ENCODE measurements around the gene TWIST2. TPM values are rescaled to one million over a fixed set of nuclear protein-coding genes. Genes with fewer than 3 reads are reported as not detected.

Gene TWIST2
- total RNA-seq, 1 donor from 2014 or later = 1.9 TPM

DNA sequence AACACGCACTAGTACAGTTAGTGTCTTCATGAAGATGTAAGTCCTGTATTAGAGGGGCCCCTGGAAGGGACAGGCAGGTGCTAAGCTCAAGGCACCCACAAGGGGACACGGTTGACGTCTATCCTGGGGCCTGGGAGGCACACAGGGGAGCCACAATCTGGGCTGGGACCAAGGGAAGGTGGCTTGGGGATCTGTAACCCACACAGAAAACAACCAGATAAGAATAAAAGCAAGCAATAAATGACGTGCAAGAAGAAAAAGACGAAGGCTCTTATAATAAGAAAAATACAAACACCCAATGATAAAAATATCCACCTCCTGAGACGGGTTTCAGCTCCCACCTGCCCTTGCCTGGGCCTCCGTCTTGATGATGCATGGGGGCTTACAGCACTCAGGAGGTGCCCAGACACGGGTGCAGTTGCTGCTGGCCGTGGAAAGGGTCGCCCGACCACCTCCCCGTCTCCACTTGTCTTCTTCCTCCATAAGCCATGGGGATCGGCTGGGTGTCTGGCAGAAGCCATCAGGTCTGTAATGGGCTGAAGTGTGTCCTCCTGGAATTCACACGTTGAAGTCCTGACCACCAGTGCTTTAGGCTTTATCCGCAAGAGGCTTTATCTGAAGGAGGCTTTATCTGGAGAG, 73.9 kb downstream of the TWIST2 start:
- ATAC-seq (ENCODE audit: poor library complexity) (no peak), DNase-seq (no peak)
- intact Hi-C loops (cut with DNase I) = no loop called here

DNA sequence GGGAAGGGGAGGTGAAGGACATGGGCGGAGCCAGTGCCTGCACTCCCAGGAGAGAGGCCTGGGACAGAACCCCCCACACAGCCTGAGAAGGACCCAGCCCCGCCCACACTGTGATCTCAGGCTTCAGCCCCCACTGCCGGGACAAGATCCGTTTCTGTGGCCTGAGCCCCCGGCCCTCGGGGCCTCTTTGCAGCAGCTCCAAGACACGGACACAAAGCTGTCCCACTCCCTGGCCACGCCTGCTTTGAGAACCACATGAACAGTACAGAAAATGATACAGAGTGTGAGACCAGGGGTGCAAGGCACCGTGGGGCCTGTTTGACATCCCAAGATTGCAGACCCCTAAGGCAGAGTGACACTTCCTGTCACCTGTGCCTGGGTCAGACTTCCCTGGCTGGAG, 74.5 kb downstream of the TWIST2 start:
- DNase-seq = no peak
- ATAC-seq (ENCODE audit: poor library complexity) = no peak
- intact Hi-C loops (cut with DNase I) = no loop called here

DNA sequence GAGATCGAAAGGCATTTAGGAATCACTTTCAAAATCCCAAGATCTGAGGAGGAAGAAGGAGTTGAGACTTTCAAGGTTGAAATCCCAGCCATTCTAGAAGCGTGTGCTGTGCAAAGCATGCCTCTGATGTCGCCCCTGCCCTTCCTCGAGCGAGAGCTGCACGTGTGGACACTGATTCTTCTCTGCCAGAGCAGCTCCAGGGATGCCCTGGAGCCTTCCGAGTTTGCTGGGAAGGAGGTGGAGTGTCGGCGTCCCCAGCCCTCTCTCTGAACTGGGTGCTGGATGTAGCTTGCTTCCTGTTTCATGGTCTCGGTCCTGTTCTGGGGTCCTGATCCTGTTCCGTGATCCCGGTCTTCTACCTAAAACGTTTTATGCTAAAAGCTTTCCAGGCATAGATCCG, 76.1 kb downstream of the TWIST2 start:
- ATAC-seq (ENCODE audit: poor library complexity) = no peak
- intact Hi-C loops (cut with DNase I) = no loop called here
- DNase-seq = no peak

DNA sequence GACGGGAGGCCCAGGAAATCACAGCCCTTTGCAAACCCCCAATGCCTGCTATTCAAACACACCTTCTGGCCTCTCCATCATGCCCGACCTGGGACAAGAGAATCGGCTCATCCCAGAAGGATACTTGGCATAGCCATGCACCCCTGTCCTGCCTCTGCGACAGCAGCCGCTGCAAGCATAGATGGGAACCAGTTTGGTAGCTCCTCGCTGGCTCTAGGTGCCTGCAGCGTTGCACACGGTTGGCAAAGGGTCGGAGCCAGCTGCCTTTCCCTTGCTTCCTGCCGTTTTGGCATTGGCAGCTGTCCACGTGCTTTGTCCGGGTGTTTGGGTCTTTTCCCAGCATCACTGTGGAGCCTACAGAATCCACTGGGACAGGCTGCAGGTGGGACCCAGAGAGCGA, 76.9 kb downstream of the TWIST2 start:
- intact Hi-C loops (cut with DNase I) = no loop called here
- no peak for DNase-seq
- no peak for ATAC-seq (ENCODE audit: poor library complexity)

DNA sequence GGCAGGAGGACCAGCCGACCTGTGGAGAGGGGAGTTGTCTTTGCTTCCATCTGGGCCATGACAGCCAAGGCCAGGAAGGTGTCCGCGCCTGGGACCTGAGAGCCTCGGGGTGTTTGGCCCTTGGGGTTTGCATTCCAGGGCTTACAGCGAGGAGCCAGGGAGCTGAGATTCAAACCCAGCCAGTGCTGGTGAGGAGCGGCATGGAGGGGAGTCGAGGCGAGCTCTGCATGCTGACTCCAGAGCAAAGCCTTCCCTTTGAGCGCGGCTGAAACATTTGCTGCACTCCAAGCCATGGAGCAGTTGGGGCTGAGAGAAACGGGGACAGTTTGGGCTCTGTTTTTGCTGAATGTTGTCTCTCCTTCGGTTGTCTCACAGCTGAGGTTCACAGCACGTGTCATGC, 77.4 kb downstream of the TWIST2 start:
- intact Hi-C loops (cut with DNase I) = no loop called here
- DNase-seq (no peak), ATAC-seq (ENCODE audit: poor library complexity) (no peak)

DNA sequence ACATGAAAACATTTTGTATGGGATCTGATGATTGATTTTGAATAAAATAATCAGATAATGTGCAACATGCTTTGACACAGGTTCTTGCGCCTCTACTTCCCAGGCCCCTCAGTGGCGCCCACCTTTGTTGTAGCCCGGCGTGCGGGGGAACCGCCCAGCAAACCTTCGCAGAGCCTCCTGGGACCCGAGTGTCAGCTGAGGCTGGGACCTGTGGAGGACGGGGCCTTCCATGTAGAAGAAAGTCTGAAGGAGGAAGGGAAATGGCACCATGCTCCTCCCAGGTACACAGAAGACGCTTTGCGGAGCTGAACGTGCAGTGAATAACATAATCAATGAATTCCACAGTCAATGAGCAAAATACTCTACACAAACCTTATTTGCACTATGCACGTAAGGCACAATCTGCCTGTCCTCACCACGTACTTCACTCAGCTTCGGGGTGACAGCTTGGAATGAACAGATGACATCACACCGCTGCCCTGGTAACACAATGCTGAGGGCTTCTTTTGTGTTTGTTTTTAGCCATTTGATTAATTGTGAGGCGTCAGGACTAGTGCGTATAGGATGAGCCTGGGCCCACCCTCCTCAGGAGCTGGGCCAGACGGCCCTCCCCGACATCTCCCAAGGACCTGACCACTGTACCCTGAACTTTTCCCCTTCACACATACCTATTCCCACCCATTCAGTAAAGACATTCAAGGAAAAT, 78.1 kb downstream of the TWIST2 start:
- no peak for DNase-seq
- intact Hi-C loops (cut with DNase I) = no loop called here
- no peak for ATAC-seq (ENCODE audit: poor library complexity)

DNA sequence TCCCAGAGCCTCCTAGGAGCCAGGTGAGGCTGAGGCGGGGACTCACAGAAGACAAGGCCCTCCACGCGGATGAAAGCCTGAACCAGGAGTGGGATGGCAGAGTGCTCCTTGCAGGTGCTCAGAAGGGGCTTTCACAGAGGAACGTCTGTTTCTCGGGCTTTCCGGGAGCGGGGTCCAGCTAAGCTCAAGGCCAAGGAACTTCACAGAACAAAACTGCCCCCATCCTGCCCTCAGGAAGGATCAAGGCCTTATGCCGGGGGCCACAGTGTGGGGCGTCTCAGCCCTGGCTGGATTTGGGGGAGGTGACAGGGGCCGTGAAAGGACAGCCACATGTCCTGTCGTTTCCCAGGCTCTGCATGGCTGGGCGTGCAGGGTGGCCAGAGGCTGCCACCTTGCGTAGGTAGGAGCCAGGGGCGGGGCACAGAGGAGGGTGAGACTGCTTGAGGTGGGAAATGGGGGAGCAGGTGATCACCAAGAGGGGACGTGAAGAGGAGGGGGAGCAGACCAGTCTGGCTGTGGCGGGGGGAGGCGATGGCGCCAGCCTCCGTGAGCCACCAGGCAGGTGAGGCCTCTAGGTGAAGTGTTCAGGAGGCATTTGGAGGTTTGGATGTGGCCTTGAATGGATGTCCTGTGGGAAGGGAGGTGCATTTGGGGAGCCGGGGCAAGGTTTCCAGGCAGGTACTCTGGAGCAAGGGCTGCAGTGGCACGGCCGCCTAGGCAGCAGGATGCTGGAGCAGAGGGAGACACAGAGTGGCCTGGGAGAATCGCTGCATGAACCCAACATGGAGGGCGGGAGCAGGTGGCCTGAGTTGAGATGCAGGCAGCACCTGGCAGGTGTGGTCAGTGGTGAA, 79.1 kb downstream of the TWIST2 start:
- intact Hi-C loops (cut with DNase I) = no loop called here
- ATAC-seq (ENCODE audit: poor library complexity) (no peak), DNase-seq (no peak)

DNA sequence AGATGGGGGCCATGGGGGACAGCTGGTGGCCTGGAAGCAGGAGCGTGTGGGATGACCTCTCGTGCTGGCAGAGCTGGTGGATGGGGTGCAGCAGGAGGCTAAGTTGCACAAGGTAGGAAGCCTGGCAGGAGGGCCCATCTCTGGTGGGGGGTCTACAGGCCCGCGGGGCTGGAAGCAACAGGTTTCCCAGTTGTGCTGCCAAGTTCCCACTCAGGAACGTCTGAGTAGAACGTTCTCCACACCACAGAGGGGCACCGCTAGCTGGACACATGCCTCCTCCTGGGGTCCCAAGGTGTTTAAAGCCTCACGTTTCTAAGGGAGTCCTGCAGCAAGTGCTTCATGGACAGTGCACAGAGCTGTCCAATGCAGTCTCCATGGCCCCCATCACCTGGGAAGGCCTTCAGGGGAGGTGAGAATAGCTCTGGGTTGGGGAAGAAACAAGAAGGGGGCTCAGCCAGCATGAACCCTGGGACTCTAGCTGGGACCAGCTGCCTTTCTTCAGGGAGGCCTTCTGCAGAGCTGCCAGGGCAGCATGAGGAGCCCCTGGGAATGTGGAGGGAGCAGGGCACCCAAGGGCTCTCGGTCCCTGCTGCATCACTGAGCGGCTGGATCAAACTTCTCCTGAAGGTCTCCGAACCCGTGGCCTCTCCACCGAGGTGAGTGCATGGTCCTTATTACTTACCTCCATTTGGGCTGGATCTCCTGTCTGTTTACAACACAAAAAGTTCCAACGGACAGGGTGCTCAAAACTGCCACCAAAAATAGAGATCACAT, 80.0 kb downstream of the TWIST2 start:
- no peak for ATAC-seq (ENCODE audit: poor library complexity)
- intact Hi-C loops (cut with DNase I) = no loop called here
- no peak for DNase-seq

DNA sequence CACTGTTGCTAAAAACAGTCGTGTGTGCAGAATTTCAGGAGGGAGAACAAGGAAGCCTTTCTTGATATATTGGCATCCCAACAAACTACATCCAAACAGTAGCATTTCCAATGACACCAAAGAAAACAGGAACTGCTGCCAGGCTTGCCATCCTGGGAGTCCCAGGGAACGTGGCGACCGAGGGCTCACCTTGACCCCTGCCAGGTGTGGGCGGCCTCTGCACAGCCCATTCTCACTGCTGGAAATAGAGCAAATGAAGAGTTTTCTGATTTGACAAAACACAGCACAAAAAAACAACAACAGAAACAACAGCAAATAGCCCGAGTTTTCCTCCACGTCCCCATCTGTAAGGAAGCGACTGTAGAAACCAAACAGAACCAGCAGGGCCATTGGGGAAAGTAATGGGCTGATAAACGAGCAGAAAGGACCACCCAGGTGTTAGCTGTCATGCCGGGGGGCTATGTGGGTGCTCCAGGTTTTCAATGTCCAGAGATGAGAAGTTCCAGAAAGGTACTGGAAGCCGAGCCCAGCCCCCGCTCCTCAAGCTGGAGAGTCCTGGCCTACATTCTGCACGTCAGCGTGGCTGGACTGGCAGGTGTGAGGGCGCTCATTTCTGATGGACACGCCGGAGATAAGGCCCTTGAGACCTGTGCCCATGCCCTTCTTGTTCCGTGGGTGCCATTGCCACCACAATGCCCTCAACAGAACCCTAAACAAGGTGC, 80.8 kb downstream of the TWIST2 start:
- intact Hi-C loops (cut with DNase I) = no loop called here
- no peak for DNase-seq
- ATAC-seq (ENCODE audit: poor library complexity) = no peak

DNA sequence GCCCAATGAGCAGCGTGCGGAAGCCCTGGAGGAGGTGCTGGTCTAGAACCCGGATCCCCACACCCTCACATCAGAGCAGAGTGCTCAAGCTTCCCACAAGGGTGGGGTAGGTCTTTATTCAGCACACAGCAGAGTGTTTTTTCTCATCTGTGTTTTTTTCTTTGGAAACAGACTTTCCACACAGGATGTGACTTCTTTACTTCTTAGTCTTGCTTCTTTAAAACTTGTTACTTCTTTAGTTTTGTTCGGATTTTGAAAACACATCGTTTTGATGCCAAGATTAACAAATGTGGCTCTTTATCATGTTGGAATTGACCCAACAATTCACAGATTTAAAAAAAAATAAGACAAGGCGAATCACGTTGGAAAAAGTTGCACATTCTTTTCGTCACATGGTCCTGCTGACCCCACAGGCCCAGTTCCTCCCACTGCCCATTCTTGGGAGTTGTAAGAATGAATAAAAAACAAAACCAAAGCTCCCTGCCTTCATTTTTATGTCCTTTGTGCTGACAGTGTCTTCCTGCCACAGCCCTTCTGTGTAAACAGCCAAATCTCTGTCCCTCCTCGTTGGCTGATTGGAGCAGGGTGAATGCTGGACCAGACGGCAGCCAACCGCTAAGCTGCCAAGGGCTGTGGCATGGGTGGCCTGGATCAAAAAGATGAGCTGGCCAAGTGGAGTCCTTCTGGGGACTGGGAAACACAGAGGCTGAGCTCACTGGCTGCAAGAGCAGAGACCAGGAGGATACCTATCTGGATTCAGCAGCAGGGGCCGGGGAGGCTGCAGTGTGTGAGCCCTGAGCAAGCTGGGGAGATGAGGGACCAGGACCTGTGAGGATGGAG, 81.6 kb downstream of the TWIST2 start:
- peak; percentile 84 for ATAC-seq (ENCODE audit: poor library complexity)

DNA sequence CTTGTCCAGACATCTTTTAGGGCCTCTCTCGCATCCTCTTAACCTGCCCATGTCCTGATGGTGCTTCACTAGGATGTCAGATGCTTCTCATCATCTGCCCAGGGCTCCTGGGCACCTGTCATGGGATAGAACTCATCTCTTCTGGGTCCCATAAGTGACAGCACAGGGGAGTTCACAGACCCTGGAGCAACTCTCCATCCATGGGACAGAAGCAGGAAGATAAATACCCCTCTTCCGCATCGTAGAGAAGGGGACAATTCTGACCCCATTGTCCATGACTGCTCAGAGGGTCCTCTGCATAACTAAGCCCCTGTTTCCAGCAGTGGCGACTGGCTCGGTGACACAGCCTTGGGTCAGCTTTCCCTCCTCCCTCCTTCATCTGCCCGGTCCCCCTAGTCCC, 82.3 kb downstream of the TWIST2 start:
- intact Hi-C loops (cut with DNase I) = no loop called here
- DNase-seq (no peak), ATAC-seq (ENCODE audit: poor library complexity) (no peak)

More for the DNA sequence above, 81.6 kb downstream of the TWIST2 start:
- DNase-seq = peak; percentile 74
- intact Hi-C loops (cut with DNase I) = no loop called here

DNA sequence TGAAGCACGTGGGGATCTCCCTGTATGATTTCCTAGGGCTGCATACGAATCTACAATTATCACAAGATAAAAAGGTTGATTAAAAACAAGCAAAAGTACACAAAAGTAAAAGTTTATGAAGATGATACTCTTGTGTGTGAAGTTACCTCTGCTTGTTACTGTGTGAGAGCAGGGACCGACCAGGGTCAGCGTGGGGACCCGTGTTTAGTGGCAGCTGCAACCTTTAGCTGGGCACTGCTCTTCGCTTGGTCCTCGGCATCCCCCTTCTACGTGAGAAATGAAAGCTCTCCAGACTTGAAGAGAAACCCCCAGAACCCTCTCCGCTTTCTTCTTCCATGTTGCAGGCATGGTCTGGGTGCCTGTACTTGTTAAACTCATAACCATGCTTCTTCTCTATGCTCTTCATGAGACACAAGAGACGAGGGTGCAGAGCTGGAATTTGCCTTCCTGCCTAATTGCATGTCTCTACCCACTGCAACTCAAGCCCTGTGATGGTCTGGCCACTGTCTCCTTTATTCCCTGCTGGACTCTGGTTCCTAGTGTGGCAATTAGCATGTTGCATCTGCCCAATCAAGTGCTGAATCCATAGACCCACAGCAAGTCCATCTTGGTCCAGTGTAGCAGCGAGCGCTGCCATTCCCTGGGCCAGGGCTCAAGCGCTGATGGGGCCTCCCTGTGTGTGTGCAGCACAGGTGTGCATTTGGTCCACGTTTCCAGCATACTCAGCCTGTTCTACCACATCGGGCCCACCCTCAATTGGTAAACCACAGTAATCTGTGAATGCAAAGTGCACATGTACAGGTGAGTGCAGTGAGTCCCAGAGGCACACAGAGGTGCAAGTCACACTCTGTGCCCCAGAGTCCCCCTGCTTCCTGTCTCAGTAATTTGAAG, 88.5 kb downstream of the TWIST2 start:
- intact Hi-C loops (cut with DNase I) = no loop called here
- no peak for ATAC-seq (ENCODE audit: poor library complexity)
- no peak for DNase-seq

DNA sequence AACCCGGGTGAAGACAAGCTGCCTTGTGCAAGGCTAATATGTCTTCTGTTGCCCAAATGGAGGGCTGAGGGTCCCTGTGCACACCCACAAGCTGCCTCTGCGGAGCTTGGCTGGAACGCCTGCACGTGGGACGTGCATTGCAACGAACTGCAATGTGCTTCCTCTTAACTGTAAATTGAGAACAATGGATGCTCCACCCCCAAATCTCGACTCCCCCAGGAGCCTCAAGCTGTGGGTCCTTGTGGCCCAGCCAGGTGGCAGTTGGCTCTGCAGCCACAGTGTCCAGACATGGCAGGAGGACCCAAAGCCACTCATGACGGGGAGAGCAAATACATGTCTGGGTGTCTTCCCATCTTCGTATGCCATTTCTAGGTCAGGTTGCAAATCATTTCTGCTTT, 90.1 kb downstream of the TWIST2 start:
- peak; percentile 67 for DNase-seq
- peak; percentile 13 for ATAC-seq (ENCODE audit: poor library complexity)
- intact Hi-C loops (cut with DNase I) = no loop called here

DNA sequence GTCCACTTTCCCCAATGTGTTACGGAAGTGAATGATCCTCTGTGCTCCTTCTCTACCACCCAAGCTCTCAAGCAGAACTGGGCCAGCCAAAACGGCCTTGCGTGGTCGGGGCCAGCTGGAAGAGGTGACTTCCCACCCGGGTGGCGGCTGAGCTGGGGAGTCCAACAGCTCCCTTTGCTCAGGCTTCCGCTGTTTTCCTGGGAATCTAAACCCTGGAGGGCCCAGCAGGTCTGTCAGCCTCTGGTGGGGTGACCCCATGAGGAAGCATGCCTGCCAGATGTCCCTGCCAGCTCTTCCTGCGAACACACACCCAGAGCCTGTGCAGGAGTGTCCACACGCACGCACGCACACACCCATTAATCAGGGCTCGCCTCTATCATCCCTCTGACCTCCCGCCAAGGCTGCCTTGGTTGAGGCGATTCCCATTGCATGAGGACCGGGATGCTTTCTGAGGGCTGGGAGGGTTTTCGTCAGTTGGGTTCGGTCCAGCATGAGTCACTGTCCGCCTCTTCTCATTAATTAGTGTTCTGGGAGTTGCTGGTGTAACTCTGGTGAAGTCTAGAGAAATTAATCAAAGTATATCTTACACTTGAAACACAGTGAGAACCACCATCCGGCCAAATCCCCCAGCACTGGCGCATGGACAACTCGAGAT, 90.6 kb downstream of the TWIST2 start:
- DNase-seq (peak; percentile 91), ATAC-seq (ENCODE audit: poor library complexity) (peak; percentile 94)
- intact Hi-C loops (cut with DNase I) = no loop called here

DNA sequence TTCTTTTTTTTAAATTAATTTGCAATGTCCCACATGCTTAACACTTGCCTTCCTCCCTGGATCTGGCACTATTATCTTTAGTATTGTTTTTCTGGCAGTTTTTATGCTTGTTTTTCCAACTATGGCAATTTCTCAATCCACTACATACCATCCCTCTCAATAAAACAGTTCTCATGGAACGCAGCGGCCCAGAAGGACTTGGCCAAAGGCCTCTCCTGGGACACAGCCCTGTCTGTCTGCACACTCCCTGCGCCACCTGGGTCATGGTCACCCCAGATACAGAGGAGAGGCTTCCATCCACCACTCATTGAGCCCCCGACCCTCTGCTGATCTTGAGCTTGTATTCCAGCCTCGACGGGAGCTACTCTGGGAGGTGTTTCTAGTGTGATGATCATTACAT, 91.2 kb downstream of the TWIST2 start:
- peak; percentile 47 for ATAC-seq (ENCODE audit: poor library complexity)
- DNase-seq = peak; percentile 66
- intact Hi-C loops (cut with DNase I) = no loop called here

Data from Right ventricle myocardium superior (tissue), 1 donor.